GM12878 (cell line): ENCODE measurements around the gene SYTL1. TPM values are rescaled to one million over a fixed set of nuclear protein-coding genes. Genes with fewer than 3 reads are reported as not detected.

Experiments
- ATF7 ChIP-seq: fragments of 450-650 bp; IDR thresholded peaks from 2 replicates; pipeline ENCODE4 v1.6.1; 2016; ENCODE audit warnings: low read depth, mild to moderate bottlenecking
- BACH1 ChIP-seq: fragments of 450-650 bp; IDR thresholded peaks from 2 replicates; pipeline ENCODE4 v1.6.1; 2017; ENCODE audit warnings: mild to moderate bottlenecking, borderline replicate concordance
- BRCA1 ChIP-seq: IDR thresholded peaks from 2 replicates; pipeline ENCODE4 v1.6.1; 2011; ENCODE audit warnings: low read depth, low read length, improper control_type of control experiment
- GATAD2B ChIP-seq: fragments of 450-650 bp; conservative IDR thresholded peaks from 2 replicates; pipeline ENCODE4 v1.6.1; 2017; ENCODE audit warnings: low read depth, mild to moderate bottlenecking, moderate library complexity
- IKZF1 ChIP-seq: fragments of 450-650 bp; conservative IDR thresholded peaks from 2 replicates; pipeline ENCODE4 v1.6.1; 2017; ENCODE audit warnings: antibody characterized with exemption, mild to moderate bottlenecking
- IRF4 ChIP-seq: IDR thresholded peaks from 2 replicates; pipeline ENCODE4 v1.6.1; 2011; ENCODE audit warnings: low read depth, low read length
- MEF2B ChIP-seq: fragments of 450-650 bp; IDR thresholded peaks from 2 replicates; pipeline ENCODE4 v1.6.1; 2018; ENCODE audit warnings: mild to moderate bottlenecking, moderate library complexity; ENCODE audit not compliant: partially characterized antibody, poor library complexity, severe bottlenecking
- NR2C2 ChIP-seq: IDR thresholded peaks from 2 replicates; pipeline ENCODE4 v1.6.1; 2011; ENCODE audit warnings: borderline replicate concordance, low read depth; ENCODE audit not compliant: control insufficient read depth, insufficient read length
- NRF1 ChIP-seq: conservative IDR thresholded peaks from 2 replicates; pipeline ENCODE4 v1.6.1; 2011; ENCODE audit warnings: mild to moderate bottlenecking, low read depth, low read length, improper control_type of control experiment
- SIX5 ChIP-seq: IDR thresholded peaks from 2 replicates; pipeline ENCODE4 v1.6.1; 2011; ENCODE audit warnings: mild to moderate bottlenecking, low read depth, low read length, moderate library complexity; ENCODE audit not compliant: severe bottlenecking
- STAT3 ChIP-seq: IDR thresholded peaks from 2 replicates; pipeline ENCODE4 v1.6.1; 2011; ENCODE audit warnings: low read depth, low read length, improper control_type of control experiment
- TCF3 ChIP-seq: IDR thresholded peaks from 2 replicates; pipeline ENCODE4 v1.6.1; 2012; ENCODE audit warnings: low read depth, mild to moderate bottlenecking, low read length, borderline replicate concordance; ENCODE audit not compliant: insufficient read depth
- ZBED1 ChIP-seq: IDR thresholded peaks from 2 replicates; pipeline ENCODE4 v1.6.1; 2016; ENCODE audit warnings: borderline replicate concordance
- polyA plus RNA-seq, 11 experiments: library from polyadenylated mRNA; depleted of rRNA in 4 of 11; unstranded in 6 of 11; stranded (reverse) in 5 of 11; fragments of >200 nt; fragmentation: Nextera tagmentation in 4 of 11; fragmentation: Illumina TruSeq in 1 of 11; extraction: Ambion mirVana in 4 of 11; extraction: Trizol in 1 of 11; gene quantifications; 1 replicate in 1 of 11; 2 replicates in 10 of 11; pipeline versions ENCODE4 v1.2.1 to v1.2.3, GENCODE V29; 2011 to 2016; ENCODE audit warnings: inconsistent platforms in 2 of 11, missing spikeins in 2 of 11, low read depth in 1 of 11
- total RNA-seq, 4 experiments: library from RNA; depleted of rRNA in 3 of 4; stranded (reverse); fragments of >200 nt in 3 of 4; fragmentation: Illumina TruSeq in 1 of 4; extraction: Trizol in 1 of 4; gene quantifications; 2 replicates each; pipeline versions ENCODE4 v1.2.1 to v1.2.3, GENCODE V29; 2013 to 2021
- TF ChIP-seq, protein P1 (sequence below): IDR thresholded peaks from 2 replicates; pipeline ENCODE4 v1.6.1; 2012; ENCODE audit warnings: low read length, inconsistent platforms
- TF ChIP-seq, protein P2 (sequence below): fragments of 450-650 bp; IDR thresholded peaks from 2 replicates; pipeline ENCODE4 v1.6.1; 2016; ENCODE audit warnings: mild to moderate bottlenecking, moderate library complexity, borderline replicate concordance
- TF ChIP-seq, protein P3 (sequence below): fragments of 450-650 bp; IDR thresholded peaks from 2 replicates; pipeline ENCODE4 v1.6.1; 2014; ENCODE audit warnings: mild to moderate bottlenecking
- TF ChIP-seq, protein P4 (sequence below): IDR thresholded peaks from 2 replicates; pipeline ENCODE4 v1.6.1; 2011; ENCODE audit warnings: low read depth, mild to moderate bottlenecking, low read length, moderate library complexity, borderline replicate concordance; ENCODE audit errors: extremely low read depth
- TF ChIP-seq, protein P5 (sequence below): fragments of 450-650 bp; IDR thresholded peaks from 2 replicates; pipeline ENCODE4 v1.6.1; 2016; ENCODE audit warnings: mild to moderate bottlenecking
- TF ChIP-seq, protein P6 (sequence below): fragments of 450-650 bp; IDR thresholded peaks from 2 replicates; pipeline ENCODE4 v1.6.1; 2016; ENCODE audit warnings: mild to moderate bottlenecking

The SYTL1 gene
- total and polyA plus RNA-seq, 10 of the 15 experiments (the other 5 are each of a cell fraction or from before 2014, with no cell fraction given): 0.72 to 45.6 (median 14.8) TPM

DNA sequence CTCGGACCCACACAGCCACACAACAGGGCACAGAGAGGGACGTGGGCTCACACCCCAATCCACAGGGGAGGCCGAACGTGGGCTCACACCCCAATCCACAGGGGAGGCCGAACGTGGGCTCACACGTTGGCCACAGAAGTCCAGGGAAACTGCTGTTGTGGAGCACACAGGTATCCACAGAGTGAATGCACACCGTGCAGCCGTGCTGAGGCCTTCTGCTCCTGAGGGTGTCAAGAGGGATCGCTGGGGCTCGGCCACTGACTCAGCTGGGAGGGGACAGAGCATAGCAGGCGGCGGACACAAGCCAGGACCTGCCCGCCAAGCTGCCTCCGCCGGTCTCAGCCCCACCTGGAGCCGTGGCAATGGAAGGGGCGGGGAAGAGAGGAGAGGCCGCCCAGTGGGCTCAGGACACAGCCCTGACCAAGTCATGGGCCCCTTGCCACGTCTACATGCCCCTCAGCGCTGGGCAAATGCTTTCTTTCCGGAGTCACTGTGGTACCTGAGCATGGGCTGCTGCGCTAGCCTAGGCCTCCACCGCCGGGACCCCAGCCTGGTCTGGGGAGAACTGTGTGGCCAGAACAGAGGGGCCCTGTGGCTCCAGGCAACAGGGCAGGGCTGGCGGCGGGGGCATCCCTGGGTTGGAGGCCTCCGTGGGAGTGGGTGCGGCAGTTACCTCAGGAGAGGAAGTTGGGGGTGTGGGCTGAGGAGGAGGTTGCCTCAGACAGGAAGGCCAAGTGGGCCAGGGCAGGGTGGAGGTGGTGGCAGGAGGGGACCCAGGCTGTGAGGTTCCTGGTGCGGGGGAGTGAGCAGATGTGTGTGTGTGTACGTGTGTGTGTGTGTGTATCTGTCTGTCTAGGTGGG is 1.2 kb downstream of the SYTL1 start (continued):
- TF ChIP-seq IKZF1 (peak; percentile 45; the same call in 1 of the 2 replicates), GATAD2B (no peak), IRF4 (no peak), NRF1 (no peak), ZBED1 (no peak), STAT3 (no peak), TCF3 (0 out of 2 replicates have a peak, but pooled peaks have one; percentile 53), BRCA1 (no peak), SIX5 (no peak), NR2C2 (no peak), MEF2B (no peak), BACH1 (no peak), ATF7 (peak; percentile 51)
- TF ChIP-seq, protein P1, sequence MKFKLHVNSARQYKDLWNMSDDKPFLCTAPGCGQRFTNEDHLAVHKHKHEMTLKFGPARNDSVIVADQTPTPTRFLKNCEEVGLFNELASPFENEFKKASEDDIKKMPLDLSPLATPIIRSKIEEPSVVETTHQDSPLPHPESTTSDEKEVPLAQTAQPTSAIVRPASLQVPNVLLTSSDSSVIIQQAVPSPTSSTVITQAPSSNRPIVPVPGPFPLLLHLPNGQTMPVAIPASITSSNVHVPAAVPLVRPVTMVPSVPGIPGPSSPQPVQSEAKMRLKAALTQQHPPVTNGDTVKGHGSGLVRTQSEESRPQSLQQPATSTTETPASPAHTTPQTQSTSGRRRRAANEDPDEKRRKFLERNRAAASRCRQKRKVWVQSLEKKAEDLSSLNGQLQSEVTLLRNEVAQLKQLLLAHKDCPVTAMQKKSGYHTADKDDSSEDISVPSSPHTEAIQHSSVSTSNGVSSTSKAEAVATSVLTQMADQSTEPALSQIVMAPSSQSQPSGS: no peak
- TF ChIP-seq, protein P2, sequence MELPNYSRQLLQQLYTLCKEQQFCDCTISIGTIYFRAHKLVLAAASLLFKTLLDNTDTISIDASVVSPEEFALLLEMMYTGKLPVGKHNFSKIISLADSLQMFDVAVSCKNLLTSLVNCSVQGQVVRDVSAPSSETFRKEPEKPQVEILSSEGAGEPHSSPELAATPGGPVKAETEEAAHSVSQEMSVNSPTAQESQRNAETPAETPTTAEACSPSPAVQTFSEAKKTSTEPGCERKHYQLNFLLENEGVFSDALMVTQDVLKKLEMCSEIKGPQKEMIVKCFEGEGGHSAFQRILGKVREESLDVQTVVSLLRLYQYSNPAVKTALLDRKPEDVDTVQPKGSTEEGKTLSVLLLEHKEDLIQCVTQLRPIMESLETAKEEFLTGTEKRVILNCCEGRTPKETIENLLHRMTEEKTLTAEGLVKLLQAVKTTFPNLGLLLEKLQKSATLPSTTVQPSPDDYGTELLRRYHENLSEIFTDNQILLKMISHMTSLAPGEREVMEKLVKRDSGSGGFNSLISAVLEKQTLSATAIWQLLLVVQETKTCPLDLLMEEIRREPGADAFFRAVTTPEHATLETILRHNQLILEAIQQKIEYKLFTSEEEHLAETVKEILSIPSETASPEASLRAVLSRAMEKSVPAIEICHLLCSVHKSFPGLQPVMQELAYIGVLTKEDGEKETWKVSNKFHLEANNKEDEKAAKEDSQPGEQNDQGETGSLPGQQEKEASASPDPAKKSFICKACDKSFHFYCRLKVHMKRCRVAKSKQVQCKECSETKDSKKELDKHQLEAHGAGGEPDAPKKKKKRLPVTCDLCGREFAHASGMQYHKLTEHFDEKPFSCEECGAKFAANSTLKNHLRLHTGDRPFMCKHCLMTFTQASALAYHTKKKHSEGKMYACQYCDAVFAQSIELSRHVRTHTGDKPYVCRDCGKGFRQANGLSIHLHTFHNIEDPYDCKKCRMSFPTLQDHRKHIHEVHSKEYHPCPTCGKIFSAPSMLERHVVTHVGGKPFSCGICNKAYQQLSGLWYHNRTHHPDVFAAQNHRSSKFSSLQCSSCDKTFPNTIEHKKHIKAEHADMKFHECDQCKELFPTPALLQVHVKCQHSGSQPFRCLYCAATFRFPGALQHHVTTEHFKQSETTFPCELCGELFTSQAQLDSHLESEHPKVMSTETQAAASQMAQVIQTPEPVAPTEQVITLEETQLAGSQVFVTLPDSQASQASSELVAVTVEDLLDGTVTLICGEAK: no peak
- TF ChIP-seq, protein P3, sequence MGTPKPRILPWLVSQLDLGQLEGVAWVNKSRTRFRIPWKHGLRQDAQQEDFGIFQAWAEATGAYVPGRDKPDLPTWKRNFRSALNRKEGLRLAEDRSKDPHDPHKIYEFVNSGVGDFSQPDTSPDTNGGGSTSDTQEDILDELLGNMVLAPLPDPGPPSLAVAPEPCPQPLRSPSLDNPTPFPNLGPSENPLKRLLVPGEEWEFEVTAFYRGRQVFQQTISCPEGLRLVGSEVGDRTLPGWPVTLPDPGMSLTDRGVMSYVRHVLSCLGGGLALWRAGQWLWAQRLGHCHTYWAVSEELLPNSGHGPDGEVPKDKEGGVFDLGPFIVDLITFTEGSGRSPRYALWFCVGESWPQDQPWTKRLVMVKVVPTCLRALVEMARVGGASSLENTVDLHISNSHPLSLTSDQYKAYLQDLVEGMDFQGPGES: 0 out of 2 replicates have a peak, but pooled peaks have one; percentile 33
- TF ChIP-seq, protein P4, sequence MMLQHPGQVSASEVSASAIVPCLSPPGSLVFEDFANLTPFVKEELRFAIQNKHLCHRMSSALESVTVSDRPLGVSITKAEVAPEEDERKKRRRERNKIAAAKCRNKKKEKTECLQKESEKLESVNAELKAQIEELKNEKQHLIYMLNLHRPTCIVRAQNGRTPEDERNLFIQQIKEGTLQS: no peak
- TF ChIP-seq, protein P5, sequence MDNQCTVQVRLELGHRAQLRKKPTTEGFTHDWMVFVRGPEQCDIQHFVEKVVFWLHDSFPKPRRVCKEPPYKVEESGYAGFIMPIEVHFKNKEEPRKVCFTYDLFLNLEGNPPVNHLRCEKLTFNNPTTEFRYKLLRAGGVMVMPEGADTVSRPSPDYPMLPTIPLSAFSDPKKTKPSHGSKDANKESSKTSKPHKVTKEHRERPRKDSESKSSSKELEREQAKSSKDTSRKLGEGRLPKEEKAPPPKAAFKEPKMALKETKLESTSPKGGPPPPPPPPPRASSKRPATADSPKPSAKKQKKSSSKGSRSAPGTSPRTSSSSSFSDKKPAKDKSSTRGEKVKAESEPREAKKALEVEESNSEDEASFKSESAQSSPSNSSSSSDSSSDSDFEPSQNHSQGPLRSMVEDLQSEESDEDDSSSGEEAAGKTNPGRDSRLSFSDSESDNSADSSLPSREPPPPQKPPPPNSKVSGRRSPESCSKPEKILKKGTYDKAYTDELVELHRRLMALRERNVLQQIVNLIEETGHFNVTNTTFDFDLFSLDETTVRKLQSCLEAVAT: peak; percentile 37; the same call in 1 of the 2 replicates
- TF ChIP-seq, protein P6, sequence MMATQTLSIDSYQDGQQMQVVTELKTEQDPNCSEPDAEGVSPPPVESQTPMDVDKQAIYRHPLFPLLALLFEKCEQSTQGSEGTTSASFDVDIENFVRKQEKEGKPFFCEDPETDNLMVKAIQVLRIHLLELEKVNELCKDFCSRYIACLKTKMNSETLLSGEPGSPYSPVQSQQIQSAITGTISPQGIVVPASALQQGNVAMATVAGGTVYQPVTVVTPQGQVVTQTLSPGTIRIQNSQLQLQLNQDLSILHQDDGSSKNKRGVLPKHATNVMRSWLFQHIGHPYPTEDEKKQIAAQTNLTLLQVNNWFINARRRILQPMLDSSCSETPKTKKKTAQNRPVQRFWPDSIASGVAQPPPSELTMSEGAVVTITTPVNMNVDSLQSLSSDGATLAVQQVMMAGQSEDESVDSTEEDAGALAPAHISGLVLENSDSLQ: peak; percentile 20
